Tibial artery (tissue), 4 donors: ENCODE results near the gene FAM241A.

Source experiments
- DNase-seq, 2 donors: peaks; one replicate each; pipeline ENCODE4 v3.0.0-alpha.2; 2019
- H3K27ac ChIP-seq, 2 donors: fragments of 200-600 bp; sonication (generic) in 1 of 2; 1 replicate in 1 of 2; 2 replicates in 1 of 2; pipeline ENCODE4 v1.5.1; 2018 to 2019; ENCODE audit warnings: mild to moderate bottlenecking in 1 of 2
- H3K27me3 ChIP-seq, 2 donors: fragments of 200-600 bp; sonication (generic) in 1 of 2; one replicate each; pipeline versions ENCODE4 v1.5.1 to v1.6.0; 2016 to 2019
- H3K36me3 ChIP-seq, 3 donors: fragments of 200-600 bp; sonication (generic) in 2 of 3; one replicate each; pipeline ENCODE4 v1.5.1; 2016 to 2019; ENCODE audit warnings: mild to moderate bottlenecking in 2 of 3
- H3K4me1 ChIP-seq, 4 donors: fragments of 200-600 bp; sonication (generic) in 2 of 4; 1 replicate in 3 of 4; 2 replicates in 1 of 4; pipeline ENCODE4 v1.5.1; 2016 to 2019
- H3K4me3 ChIP-seq, 2 donors: fragments of 200-600 bp; sonication (generic) in 1 of 2; 1 replicate in 1 of 2; 2 replicates in 1 of 2; pipeline ENCODE4 v1.5.1; 2018 to 2019; ENCODE audit warnings: mild to moderate bottlenecking in 2 of 2
- H3K9me3 ChIP-seq, 3 donors: fragments of 200-600 bp; sonication (generic) in 1 of 3; one replicate each; pipeline ENCODE4 v1.5.1; 2016 to 2019
- intact Hi-C: fragments of 100-400 bp; cut with DNase I; formaldehyde crosslinking; loops from one replicate; pipeline ENCODE4 v1.15.0; 2023; ENCODE audit warnings: low total_unique reads
- TF ChIP-seq, protein P1 (sequence below), 2 experiments: fragments of 200-600 bp in 1 of 2; fragments of 450-650 bp in 1 of 2; IDR thresholded peaks; one replicate each; pipeline ENCODE4 v1.5.1; 2017 to 2019; ENCODE audit warnings: antibody characterized with exemption in 2 of 2, mild to moderate bottlenecking in 1 of 2, moderate library complexity in 1 of 2

The FAM241A gene

DNA sequence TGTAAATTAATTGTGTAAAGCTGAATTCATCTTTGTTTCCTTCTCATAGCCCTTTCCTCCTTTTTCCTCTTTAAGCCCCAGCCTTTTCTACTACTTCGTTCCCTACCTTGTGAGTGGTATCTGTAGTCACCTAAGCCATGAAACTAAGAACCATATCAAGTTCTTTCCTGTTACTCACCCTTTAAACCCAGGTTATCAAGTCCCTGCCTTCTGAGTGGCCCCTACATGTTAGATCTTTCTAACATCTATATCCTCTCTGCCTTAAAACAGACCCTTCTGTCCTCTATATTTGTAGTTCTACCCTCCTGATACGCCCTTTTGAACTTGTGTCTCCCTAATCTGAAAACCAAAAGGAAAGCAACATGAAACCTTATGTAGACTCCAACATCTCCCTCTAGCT, 93.6 kb downstream of the FAM241A start:
- intact Hi-C loops, result no loop called here
- TF ChIP-seq, protein P1, sequence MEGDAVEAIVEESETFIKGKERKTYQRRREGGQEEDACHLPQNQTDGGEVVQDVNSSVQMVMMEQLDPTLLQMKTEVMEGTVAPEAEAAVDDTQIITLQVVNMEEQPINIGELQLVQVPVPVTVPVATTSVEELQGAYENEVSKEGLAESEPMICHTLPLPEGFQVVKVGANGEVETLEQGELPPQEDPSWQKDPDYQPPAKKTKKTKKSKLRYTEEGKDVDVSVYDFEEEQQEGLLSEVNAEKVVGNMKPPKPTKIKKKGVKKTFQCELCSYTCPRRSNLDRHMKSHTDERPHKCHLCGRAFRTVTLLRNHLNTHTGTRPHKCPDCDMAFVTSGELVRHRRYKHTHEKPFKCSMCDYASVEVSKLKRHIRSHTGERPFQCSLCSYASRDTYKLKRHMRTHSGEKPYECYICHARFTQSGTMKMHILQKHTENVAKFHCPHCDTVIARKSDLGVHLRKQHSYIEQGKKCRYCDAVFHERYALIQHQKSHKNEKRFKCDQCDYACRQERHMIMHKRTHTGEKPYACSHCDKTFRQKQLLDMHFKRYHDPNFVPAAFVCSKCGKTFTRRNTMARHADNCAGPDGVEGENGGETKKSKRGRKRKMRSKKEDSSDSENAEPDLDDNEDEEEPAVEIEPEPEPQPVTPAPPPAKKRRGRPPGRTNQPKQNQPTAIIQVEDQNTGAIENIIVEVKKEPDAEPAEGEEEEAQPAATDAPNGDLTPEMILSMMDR (IDR thresholded peaks at IDR 0.05), result no peak

More for the DNA sequence above, 93.6 kb downstream of the FAM241A start:
- no peak overlapping the region for H3K27ac ChIP-seq
- H3K4me1 ChIP-seq, result peaks cover 0 to 7% (median 0%) of the 10 kb centered on the region in 4 donors
- H3K27me3 ChIP-seq, result no peaks in the 10 kb centered on the region
- no peaks in the 10 kb centered on the region for H3K9me3 ChIP-seq
- H3K4me3 ChIP-seq, result no peak overlapping the region
- no peaks in the 10 kb centered on the region for H3K36me3 ChIP-seq
- no peak for DNase-seq
